Ishikawa (cell line): ENCODE data around the gene OR4C5.

Experiments
- CEBPB ChIP-seq: IDR thresholded peaks from 2 replicates; pipeline ENCODE4 v1.6.1; 2012
- CREB1 ChIP-seq: IDR thresholded peaks from 2 replicates; pipeline ENCODE4 v1.6.1; 2012; ENCODE audit warnings: low read depth
- EGR1 ChIP-seq: IDR thresholded peaks from 2 replicates; pipeline ENCODE4 v1.6.1; 2012
- EP300 ChIP-seq: IDR thresholded peaks from 2 replicates; pipeline ENCODE4 v1.6.1; 2012; ENCODE audit warnings: borderline replicate concordance
- FOXM1 ChIP-seq: IDR thresholded peaks from 2 replicates; pipeline ENCODE4 v1.6.1; 2012; ENCODE audit warnings: low read depth, borderline replicate concordance
- RAD21 ChIP-seq: IDR thresholded peaks from 2 replicates; pipeline ENCODE4 v1.6.1; 2012; ENCODE audit warnings: low read depth
- REST ChIP-seq: IDR thresholded peaks from 2 replicates; pipeline ENCODE4 v1.6.1; 2012; ENCODE audit warnings: low read depth, mild to moderate bottlenecking
- TAF1 ChIP-seq: IDR thresholded peaks from 2 replicates; pipeline ENCODE4 v1.6.1; 2012; ENCODE audit warnings: low read depth, mild to moderate bottlenecking
- TCF12 ChIP-seq: IDR thresholded peaks from 2 replicates; pipeline ENCODE4 v1.6.1; 2012; ENCODE audit warnings: low read depth
- YY1 ChIP-seq: IDR thresholded peaks from 2 replicates; pipeline ENCODE4 v1.6.1; 2012; ENCODE audit warnings: low read depth
- TF ChIP-seq, protein P1 (sequence below): IDR thresholded peaks from 2 replicates; pipeline ENCODE4 v1.6.1; 2012

GRCh38 chr11:48341466-48341865 lies 24.8 kb downstream of the OR4C5 start:
- TF ChIP-seq, protein P1, sequence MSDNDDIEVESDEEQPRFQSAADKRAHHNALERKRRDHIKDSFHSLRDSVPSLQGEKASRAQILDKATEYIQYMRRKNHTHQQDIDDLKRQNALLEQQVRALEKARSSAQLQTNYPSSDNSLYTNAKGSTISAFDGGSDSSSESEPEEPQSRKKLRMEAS: no peak
- TF ChIP-seq FOXM1 (no peak), EGR1 (no peak), YY1 (no peak), CREB1 (no peak), RAD21 (no peak), TAF1 (no peak), REST (no peak), EP300 (no peak), TCF12 (no peak), CEBPB (no peak)
